GM12873 (cell line): ENCODE results near the gene WASF2.

ENCODE experiments used
- TF ChIP-seq, protein P1 (sequence below): IDR thresholded peaks from 2 replicates; pipeline ENCODE4 v1.5.1; 2012; ENCODE audit warnings: low read depth, mild to moderate bottlenecking, moderate library complexity, low read length, control low read depth; ENCODE audit not compliant: insufficient read depth; ENCODE audit errors: missing control alignments

Gene WASF2

DNA sequence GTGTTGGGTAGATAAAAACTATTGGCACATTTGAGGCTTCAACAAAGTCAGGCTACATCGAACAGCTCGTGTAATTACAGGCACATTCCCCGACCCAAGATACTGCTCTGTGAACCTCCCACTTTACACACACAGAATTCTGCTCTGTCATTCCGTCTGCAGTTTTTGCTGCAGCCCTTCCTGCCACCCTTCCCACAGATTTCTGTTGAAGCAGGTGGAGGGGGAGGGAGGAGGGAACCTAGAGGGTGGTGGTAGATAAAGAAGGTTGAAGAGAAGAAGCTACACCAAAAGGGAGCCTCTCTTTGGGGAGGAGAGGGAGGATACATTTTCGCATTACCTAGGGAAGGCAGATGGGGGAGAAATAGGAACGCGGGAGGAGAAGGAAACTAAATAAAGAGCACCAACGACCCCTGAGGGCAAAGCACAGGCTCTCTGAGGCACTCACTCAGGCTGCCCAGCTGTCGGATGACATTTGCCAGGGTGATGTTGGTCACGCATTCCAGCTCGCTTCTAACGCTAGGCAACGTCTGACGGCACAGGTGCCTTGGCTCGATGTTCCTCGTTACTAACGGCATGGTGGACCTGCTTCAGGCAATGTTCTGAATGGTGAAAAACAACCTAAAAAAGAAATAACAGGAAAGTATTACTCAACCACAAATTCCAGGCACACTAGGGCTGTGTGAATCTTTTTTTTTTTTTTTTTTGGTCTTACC is 61.5 kb downstream of the WASF2 start:
- TF ChIP-seq, protein P1, sequence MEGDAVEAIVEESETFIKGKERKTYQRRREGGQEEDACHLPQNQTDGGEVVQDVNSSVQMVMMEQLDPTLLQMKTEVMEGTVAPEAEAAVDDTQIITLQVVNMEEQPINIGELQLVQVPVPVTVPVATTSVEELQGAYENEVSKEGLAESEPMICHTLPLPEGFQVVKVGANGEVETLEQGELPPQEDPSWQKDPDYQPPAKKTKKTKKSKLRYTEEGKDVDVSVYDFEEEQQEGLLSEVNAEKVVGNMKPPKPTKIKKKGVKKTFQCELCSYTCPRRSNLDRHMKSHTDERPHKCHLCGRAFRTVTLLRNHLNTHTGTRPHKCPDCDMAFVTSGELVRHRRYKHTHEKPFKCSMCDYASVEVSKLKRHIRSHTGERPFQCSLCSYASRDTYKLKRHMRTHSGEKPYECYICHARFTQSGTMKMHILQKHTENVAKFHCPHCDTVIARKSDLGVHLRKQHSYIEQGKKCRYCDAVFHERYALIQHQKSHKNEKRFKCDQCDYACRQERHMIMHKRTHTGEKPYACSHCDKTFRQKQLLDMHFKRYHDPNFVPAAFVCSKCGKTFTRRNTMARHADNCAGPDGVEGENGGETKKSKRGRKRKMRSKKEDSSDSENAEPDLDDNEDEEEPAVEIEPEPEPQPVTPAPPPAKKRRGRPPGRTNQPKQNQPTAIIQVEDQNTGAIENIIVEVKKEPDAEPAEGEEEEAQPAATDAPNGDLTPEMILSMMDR: no peak

DNA sequence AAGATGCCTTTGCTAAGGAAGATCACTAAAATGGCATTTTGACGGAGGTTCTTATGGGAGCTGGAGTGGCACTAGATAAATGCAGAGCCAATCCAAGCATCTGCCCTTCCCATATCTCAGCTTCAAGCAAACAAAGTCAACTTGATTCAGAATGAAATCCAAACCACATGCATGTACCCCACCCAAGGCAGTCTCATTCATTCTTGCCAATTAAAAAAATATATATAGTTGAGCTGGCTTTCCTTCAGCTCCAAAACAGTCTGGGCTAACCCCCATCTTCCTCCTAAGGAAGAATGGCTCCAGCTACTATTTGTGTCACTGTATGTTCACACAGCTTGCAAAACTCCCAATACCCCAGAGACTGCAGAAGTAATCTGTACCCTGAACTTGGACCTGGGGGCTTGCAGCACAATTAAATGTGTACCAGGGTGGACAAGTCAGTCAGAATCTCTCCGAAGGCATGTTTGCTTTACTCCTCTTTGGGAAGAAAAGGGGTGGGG is 62.1 kb downstream of the WASF2 start:
- TF ChIP-seq, protein P1: no peak

DNA sequence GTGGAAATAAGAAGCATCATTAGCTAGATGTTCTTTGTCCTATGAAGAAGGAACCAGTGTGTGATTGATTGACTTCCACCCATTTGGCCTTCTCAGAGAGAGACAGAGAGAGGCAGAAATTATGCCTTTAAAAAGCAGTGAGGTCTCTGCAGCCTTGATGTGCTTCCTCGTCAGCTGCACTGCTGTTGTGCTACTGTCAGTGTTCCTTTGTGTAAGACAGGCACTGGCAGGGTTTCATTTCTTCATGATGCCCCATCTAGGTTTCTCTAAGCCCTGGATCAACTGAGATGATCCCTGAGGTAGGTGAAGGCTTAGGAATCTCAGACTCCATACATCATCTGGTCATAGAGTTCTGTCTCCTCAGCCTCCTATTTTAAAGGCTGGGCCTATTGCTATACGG is 62.6 kb downstream of the WASF2 start:
- TF ChIP-seq, protein P1: no peak

- TF ChIP-seq, protein P1: no peak
Measured at GRCh38 chr1:27423709-27424108, 66.3 kb downstream of the WASF2 start.

DNA sequence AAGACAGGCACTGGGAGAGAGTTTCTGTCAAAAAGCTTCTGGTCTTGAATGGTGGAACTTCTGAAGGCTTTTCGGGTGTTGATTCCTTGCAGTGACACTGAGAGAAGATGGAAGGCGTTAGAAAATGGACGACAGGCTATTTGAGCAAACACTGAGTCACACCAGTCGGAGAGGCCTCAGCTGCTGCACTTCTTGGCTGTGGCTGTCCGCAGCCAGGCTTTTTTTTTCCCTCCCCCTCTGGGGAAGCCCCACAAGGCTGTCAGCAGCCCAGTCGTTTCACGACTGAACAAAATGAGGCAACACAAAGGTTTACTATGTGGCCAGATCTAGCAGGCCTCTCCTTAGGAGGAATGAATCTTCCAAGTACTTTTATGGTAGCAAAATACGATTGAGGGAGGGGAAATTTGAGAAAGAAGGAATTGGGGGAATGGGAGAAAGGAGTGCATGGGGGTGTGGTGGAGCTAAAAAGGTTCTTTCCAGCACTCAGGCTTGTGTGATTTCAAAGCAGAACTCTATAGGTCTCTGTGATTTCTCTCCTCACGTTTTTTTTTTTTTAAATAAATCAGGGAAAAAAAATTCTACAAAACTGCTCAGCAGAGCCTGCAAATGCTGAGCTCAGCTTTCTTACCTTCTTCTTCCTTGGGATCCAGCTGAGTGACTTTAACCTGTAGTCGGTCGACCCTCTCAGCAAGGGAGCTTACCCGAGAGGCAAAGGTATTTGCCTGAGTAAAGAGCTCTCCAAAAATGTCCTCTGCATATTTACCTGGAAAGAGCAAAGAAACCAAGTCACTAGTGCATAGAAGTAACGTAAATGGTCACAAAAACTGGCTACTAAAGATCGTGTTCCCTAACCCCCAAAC is 71.4 kb downstream of the WASF2 start:
- TF ChIP-seq, protein P1: no peak

GRCh38 chr1:27417713-27418112 is 72.3 kb downstream of the WASF2 start:
- TF ChIP-seq, protein P1: no peak
